AG04449 (cell line): ENCODE data around the gene RNF152.

Source experiments
- CTCF ChIA-PET: fragments of 350-600 bp; formaldehyde crosslinking; extraction: SDS; loops from one replicate; lab custom pipeline; 2021; ENCODE audit warnings: antibody characterized with exemption; lab: Yijun Ruan, JAX
- POLR2A ChIA-PET: fragments of 400-600, 350-600 bp; formaldehyde crosslinking; extraction: SDS; loops from one replicate; lab custom pipeline; 2020; ENCODE audit warnings: antibody characterized with exemption, inconsistent platforms; lab: Yijun Ruan, JAX
- DNase-seq: peaks from one replicate; pipeline ENCODE4 v3.0.0-alpha.2; 2010; ENCODE audit warnings: low read depth, low spot score
- H3K4me3 ChIP-seq: 2 replicates; pipeline ENCODE4 v1.5.1; 2011; ENCODE audit warnings: low read depth, mild to moderate bottlenecking, control low read depth, low read length
- CTCF ChIP-seq: IDR thresholded peaks from one replicate; pipeline ENCODE4 v1.5.1; 2011; ENCODE audit warnings: mild to moderate bottlenecking, moderate library complexity, low read length, control low read depth, inconsistent platforms; ENCODE audit not compliant: insufficient read depth; ENCODE audit errors: missing control alignments

The RNF152 gene

GRCh38 chr18:61929881-61930640 lies 37.3 kb upstream of the RNF152 start:
- no peak overlapping the region for H3K4me3 ChIP-seq
- no peak for TF ChIP-seq CTCF
- CTCF ChIA-PET, result interaction anchor here (0.7 kb wide), 1 partner anchor 348 kb away, joined by 3 read pairs; no protein-coding TSS in a partner anchor
- no peak for DNase-seq
- POLR2A ChIA-PET, result no interaction called here

- H3K4me3 ChIP-seq, result no peak overlapping the region
- ChIA-PET CTCF (no interaction called here), POLR2A (no interaction called here)
- TF ChIP-seq CTCF, result no peak
- DNase-seq, result no peak
Measured at GRCh38 chr18:61926532-61926931, 33.7 kb upstream of the RNF152 start.

GRCh38 chr18:61924550-61924949 lies 31.7 kb upstream of the RNF152 start:
- H3K4me3 ChIP-seq, result no peak overlapping the region
- no peak for TF ChIP-seq CTCF
- ChIA-PET POLR2A (no interaction called here), CTCF (no interaction called here)
- DNase-seq, result no peak

- ChIA-PET POLR2A (no interaction called here), CTCF (interaction anchor here (1.0 to 1.5 kb wide), 4 partner anchors 20 to 340 kb away, joined by 3 to 5 read pairs (median 3); no protein-coding TSS in a partner anchor)
- no peak overlapping the region for H3K4me3 ChIP-seq
- TF ChIP-seq CTCF, result no peak
- DNase-seq, result no peak
Measured at GRCh38 chr18:61922435-61922834, 29.6 kb upstream of the RNF152 start.

- no peak for TF ChIP-seq CTCF
- POLR2A ChIA-PET, result interaction anchor here (0.6 kb wide), 1 partner anchor 938 kb away, joined by 3 read pairs; no protein-coding TSS in a partner anchor
- DNase-seq, result no peak
- H3K4me3 ChIP-seq, result no peak overlapping the region
- CTCF ChIA-PET, result interaction anchor here (1.0 to 1.5 kb wide), 4 partner anchors 19 to 340 kb away, joined by 3 to 5 read pairs (median 3); no protein-coding TSS in a partner anchor
Measured at GRCh38 chr18:61921621-61922235, 28.9 kb upstream of the RNF152 start.

- ChIA-PET POLR2A (no interaction called here), CTCF (interaction anchor here (1.2 to 1.3 kb wide), 2 partner anchors 15 to 17 kb away, joined by 6 read pairs; no protein-coding TSS in a partner anchor)
- H3K4me3 ChIP-seq, result no peak overlapping the region
- no peak for DNase-seq
- no peak for TF ChIP-seq CTCF
Measured at GRCh38 chr18:61917818-61918217, 25.0 kb upstream of the RNF152 start.
